Epidermal melanocyte (primary cell): Measurements from ENCODE around the gene BAIAP3.
A peak's percentile ranks its signal among the peaks of the same experiment; 100 is the strongest.

Experiments used
- DNase-seq: peaks from one replicate; pipeline ENCODE4 v3.0.0; 2011; ENCODE audit warnings: low spot score; ENCODE audit not compliant: insufficient read length

BAIAP3 gene

DNA sequence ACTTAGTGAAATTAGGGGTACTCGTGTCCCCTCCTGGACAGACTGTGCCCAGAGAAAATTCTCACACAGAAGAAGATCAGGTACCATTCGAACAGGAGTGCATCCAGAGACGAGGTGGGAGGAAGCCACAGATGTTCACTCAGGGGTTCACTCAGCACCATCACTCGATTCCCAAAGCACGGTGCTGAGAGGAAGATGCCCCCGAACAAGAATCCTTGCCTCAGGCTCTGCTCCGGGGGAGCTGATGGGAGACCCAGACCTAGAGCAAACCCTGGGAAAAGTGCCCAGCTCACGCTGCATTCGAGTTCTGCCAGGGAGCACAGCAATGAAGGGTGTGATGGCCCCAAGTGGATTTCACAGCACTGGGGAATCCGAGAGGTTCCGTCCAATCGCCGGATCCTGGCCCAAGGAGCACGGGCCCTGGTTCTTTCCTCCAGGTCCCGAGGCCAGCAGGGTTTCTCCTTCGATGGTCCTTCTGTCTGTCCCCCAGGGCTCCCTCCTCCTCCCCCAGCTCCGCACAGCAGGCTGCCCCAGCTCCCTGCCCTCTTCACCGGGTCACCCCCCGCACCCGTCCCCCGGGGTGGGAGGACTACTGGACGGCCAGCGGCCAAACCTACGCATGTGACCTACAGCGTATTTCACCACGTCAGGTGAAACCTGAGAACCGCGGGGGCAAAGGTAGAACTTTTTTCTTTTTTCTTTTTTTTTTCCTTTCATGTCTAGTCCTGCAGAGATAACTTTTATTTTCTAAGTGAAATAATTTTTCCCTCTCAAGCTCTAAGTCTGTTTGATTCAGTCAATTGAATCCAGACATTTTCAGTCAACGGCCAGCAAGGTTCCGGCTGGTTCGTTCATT is 34.2 kb upstream of the BAIAP3 start:
- DNase-seq: no peak

DNA sequence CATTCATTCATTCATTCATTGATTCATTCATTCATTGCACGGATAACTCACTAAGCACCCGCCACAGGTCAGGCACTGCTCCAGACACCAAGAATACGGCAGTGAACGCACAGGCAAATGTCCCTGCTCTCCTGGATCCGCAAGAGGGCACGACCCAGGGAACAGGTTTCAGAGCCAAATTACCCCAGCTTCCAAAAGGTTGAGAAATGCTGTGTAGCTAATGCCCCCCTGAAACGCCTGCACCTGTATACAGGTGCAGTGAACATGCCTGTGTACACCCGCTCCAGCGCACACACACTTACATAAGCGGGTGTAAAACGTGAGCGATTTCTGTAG is 33.6 kb upstream of the BAIAP3 start:
- no peak for DNase-seq

DNA sequence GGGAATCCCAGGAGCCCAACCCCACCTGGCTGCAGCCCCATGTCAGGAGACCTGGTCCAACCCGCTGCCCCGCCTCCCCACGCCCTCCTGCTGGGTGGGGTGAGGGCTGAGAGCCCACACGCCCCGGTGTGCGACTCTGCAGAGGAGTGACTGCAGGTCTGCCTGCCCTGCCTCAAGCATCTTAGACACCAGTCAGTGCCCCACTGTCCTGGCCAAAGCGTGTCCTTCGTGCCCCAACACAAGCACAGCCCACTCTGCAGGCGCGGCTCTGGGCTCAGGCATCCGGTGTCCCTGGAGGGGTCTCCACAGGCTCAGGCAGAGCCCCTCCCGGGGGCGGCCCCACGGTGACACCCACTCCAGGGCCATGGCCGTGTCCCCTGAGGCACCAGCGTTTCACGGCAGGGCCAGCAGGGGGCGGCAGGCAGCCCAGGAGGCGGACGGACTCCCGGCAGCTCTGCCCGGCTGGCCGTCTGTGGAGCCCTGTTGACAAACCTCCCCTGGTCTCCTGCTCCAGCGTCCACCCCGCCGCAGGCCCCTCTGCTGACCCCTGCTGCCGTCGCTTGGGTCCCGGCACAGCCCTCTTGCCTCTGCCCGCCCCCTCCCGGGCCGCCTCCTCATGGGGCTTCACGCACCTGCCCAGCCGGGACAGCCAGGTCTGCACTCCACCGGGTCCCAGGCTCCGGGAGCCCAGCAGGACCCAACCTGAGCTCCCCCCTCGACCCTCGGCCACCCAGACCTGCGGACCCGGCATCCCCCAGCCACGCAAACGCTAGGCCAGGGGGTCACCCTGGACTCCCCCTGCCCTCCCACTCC is 32.6 kb upstream of the BAIAP3 start:
- DNase-seq: peak; percentile 74

DNA sequence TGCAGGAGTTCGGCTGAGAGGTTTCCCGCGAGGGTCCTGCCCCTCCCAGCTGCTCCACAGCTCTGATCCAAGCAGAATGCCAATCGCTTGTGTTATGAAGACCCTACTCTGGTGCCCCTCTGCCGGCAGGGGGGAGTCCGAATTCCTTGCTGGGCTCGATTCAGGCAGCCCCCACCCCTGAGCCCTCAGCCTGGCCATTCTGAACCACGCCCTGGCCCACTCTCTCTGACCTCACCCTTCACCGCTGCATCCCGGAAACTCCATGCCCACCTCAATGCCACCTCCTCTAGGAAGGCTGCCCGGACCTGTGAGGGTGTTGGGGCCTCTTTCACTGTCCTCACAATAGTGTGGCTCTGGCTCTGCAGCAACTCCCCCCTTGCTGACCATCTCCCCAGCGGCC is 31.9 kb upstream of the BAIAP3 start:
- DNase-seq: no peak

DNA sequence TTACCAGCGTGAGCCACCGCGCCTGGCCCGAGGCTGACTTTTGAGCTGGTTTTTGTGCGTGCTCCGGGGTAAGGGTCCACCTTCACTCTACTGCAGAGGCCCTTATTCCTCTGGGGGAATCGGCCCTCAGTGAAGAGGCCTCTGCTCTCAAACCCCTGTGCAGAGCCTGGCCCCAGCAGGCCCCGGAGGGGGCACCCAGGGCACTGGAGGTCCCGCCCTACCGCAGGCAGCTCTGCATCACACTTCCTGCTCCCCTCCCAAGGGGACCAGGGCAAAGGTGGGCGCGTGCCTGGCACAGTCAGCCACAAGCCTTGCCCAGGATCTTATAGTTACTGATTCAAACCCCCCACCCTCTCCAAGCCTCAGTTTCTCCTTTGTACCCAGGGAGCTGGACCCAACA is 27.6 kb upstream of the BAIAP3 start:
- no peak for DNase-seq

DNA sequence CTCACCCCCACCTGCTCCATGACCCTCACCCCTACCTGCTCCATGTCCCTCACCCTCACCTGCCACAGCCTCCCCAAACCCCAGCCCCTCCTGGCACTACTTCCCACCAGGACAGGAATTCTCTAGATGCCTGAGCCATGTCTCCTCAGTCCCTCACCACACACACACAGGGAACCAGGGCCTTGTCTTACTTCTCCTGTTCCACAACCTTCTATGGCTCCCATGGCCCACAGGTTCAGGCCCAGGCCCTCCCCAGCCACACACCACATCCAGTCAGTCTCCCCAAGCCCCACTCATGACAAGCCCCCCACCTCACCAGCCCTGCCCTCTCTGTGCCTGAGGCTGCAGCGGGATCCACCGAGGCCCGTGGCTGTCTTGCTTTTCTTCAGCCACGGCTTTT is 27.1 kb upstream of the BAIAP3 start:
- no peak for DNase-seq

DNA sequence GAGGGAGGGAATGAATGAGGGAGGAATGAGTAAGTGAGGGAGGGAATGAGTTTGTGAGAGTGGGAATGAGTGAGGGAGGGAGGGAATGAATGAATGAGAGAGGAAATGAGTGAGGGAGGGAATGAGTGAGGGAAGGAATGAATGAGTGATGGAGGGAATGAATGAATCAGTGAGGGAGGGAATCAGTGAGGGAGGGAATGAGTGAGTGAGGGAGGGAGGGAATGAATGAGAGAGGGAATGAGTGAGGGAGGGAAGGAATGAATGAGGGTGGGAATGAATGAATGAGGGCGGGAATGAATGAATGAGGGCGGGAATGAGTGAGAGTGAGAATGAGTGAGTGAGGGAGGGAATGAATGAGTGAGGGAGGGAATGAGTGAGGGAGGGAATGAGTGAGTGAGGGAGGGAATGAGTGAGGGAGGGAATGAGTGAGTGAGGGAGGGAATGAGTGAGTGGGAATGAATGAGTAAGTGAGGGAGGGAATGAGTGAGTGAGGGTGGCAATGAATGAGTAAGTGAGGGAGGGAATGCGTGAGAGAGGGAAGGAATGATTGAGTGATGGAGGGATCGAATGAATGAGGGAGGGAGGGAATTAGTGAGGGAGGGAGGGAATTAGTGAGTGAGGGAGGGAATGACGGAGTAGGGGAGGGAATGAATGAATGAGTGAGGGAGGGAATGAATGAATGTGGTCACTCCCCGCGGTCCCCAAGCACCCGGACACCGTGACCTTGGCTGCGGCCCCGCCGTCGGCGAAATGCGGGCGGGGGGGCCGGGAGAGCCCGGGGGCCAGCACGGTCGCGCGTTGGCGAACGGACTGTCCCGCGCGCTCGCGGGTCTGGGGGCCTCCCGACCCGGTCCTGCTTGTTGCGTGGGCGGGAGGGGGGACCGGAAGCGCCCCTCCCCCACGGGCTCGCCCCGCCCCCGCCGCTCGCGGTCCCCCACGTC is 25.1 kb upstream of the BAIAP3 start:
- DNase-seq: no peak

DNA sequence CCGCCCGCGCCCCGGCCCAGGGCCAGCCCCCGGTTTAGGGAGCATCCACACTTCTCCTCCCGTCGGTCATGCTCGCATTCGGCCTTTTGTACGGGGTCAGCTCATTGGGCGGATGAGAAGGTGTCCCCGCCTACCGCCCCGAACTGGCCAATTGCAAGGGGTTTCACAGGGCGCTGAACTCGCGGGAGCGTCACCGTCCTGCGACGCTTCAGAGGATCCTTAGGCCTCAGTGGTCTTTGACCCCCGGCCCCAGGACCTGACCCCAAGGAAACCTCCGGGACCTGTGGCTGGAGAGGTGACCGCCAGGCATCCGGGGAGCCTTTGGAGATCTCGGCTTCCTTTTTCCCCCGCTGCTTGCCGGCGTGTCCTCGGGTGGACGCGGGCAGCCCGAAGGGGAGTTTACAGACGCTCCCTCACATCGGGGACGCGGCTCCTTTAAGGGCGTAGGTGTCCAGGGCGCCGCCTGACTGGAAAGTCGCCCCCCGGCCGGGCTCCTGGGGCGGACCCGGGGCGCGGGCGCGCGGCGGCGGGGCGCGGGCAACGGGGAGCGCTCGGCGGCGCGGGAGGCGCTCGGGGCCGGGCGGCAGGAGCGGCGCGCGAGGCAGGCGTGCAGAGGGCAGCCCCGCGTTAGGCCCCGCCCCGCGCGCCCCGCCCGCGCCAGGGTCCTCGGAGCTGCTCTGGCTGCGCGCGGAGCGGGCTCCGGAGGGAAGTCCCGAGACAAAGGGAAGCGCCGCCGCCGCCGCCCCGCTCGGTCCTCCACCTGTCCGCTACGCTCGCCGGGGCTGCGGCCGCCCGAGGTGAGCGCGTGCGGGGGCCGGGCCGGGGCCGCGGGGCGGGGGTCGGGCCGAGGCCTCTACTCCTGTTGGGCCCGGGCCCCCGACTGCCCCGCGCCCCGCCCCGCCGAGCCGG is 24.2 kb upstream of the BAIAP3 start, which contains the start of gene UBE2I:
Gene UBE2I, plus strand, starts transcription at position 660 of the 909 bp plus-strand sequence. CDS start 4,395 bp downstream, outside the sequence.
- DNase-seq: peak; percentile 95

DNA sequence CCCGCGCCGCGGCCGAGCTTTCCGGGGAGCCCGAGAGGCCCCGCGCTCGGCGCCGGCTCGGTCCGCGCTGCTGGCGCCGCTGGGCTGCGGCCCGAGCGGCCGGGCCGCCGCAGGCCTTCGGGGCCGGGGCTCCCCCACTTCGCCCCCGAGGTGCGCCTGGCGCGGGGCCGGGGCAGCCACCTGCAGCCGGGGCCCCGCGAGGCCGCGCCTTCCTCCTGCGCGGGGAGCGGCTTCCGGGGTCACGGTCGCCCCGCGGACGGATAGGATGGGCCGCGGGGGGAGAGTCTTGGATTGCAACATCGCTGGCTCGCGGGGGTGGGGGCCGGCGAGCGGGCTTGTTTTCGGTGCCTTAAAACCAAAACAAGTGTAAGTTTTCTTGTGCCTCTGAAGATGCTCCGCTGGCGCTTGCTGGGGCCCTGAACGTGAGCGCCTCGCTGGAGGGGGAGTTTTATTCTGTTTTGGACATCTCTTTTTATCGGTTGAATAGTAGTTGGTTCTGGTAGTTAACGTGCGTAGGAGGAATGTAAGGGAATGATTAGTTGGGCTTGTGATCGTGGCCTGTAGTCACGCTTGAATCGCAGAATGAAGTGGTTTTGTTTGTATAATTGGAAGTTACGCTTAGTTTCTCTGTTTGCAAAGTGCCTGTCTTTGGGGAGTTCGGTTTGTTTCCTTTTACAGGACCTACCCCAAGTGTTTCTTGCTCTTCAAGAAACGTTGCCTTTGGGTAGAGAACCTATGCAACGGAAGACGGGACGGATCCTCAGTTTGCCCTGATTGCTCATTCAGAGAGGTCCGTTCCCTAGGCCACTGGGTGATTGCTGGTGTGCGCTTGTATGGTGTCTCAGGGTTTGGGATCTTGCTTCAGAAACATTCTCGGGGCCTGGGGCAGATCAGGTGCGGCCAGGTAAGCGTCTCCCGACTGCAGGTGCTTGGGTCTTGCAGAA is 23.3 kb upstream of the BAIAP3 start:
- no peak for DNase-seq

DNA sequence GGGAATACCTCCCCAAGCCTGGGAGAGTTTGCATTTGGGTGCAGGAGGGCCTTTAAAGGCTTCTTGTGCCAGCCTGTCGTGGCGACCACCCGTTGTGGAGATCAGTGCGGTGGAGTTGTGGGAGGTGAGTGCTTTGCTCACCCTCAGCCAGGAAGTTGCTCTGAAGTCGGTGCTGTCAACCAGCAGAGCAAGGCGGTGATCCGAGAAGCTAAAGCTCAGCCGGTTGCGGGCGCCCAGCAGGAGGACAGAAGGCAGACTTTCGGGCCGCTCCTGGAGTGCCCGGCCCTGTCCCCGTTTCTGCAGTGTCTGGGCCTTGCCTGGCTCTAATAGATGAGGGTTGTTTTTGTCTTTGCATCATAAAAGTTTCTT is 22.6 kb upstream of the BAIAP3 start:
- no peak for DNase-seq

DNA sequence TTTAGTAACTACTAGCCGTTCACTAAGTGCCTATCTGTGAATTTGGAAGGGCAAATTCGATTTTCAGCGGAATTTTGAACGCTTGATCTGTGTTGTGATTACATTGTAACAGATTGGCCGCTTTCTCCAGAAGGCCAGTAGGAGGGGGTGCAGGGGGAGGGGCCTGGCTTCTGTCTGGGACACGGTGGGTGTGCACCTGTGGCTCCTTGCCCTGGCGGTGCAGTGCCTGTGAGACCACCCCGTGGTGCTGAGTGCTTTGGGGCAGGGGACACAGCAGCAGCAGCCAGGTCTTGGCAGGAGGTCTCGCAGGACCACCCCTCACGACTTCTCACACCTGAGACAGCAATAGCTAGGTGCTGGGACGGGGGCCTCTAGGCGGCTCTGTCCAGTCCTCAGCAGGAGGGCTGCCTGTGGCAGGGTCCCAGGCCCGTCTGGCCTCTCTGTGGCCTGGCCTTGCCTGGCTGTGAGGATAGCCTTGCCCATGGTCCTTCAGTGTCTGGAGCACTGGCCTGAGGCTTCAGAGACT is 22.2 kb upstream of the BAIAP3 start:
- DNase-seq: no peak

DNA sequence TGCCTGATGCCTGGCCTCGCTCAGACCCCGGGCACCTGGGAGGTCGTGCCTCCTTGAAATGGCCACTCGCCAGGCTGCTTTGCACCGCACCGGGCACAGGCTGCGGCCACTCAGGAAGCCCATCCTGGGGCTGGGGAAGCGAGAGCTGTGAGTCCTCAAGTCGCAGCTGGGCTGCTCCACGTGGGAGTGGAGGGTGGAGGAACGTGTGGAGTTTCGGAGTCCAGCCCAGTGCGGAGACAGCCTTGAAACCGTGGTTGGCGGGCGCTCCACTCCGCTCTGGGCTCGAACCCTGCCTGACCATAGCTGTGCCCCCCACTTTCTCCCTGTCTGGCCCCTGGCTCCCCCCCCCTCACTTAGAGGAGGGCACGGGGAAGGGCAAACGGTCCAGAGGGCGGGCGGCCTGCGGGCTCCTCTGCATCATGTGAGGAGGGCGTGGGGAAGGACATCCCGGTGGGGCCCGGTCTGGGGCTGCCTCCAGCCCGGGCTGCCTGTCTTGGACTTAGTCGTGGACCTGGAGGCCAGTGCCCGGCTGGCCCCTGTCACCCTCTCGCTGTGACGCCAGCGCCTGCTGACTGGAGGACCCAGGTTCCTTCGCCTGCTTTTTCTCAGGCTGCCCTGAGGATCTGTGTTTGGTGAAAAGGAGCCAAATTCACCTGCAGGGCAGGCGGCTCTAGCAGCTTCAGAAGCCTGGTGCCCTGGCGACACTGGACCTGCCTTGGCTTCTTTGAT is 21.5 kb upstream of the BAIAP3 start:
- peak; percentile 48 for DNase-seq

DNA sequence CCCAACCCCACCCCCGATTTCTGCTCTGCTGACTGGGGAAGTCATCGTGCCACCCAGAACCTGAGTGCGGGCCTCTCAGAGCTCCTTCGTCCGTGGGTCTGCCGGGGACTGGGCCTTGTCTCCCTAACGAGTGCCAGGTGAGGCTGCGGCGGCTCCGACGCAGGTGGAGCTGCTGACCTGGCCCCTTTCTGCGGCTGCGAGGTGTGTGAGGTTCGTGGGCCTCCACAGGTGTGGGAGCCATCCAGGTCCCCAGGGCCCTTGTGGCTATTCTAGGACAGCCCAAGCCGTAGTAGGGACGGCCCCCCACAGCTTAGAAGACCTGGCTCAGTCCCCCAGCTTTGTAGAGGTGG is 21.0 kb upstream of the BAIAP3 start:
- no peak for DNase-seq

DNA sequence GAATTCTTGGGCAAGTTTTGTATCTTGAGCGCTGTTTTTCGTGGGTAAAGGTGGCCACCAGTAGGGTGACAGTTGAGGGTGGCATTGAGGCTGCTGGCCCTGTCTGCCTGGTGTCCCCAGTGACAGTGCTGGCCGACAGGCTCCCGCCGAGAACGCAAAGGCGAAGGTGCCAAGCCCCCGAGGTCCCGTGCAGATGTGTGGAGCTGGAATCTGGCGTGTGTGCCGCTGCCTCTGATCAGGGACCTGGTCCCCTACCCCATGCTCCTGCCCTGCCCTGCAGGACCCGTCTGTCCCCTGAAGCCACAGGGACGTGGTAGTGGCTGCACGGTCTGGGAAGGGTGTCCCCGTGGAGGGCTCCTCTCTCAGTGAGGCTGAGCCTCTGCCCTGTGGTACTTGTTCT is 20.5 kb upstream of the BAIAP3 start:
- no peak for DNase-seq

DNA sequence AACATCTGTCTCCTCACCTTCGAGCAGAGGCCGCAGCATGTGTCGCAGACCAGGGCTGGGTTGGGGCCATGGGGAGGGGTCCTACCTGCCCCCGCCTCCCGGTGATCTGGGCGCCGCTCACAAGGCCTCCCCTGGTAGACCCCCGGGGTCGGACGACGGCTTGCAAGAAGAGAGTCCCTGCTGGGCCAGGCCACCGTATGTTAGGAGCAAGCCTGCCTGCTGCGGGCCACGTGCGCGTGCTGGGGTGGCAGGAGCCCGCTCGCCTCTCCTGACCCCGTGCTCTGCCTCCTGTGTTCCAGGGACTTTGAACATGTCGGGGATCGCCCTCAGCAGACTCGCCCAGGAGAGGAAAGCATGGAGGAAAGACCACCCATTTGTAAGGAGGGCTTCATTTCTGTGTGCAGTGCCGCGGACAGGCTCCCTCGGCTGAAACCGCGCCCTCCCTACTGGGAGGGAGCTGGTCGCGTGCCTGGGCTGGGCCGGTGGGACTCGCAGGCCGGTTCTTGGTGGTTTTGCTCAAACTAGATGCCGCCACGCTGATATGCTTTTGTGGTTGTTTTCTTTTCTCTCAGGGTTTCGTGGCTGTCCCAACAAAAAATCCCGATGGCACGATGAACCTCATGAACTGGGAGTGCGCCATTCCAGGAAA is 19.6 kb upstream of the BAIAP3 start:
- no peak for DNase-seq

DNA sequence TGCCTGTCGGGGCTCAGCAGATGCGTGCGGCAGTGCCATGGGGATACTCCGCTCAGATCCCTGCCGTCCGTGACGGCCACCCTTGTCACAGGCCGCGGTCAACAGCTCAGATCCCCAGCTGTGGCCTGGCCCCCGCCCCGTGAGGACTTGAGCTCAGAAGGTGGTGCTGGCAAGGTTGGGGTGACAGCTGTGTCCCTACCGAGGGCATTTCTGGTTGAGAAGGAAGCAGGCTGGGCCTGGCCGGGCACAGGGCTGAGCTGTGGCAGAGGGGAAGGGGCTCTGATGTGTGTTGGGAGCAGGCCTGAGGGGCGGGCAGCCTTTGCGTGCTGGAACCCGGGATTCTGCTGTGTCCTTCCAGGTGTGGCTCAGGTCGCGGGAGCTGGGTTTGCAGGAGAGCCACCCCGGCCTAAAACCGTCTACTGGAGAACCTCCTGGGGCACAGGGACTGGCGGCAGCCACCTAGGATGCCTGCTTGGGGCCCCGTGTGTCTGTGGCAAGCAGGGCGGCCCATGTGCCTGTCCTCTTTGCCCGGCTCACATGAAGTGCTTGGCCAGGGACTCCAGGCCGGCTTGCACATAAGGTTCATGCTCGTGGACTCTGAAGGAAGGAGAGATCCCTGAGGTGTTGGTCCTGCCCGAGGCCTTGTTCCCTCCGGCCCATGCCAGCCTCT is 18.9 kb upstream of the BAIAP3 start:
- DNase-seq: no peak
